GM21515 (cell line): ENCODE results near the gene SREBF1.

ENCODE experiments used
- ATAC-seq: cut with Tn5 transposase; IDR thresholded peaks from one replicate; pipeline ENCODE4 v1.9.1; 2021; ENCODE audit not compliant: unreplicated experiment

SREBF1 gene

GRCh38 chr17:17836818-17837379 lies at the start of gene SREBF1:
Gene SREBF1, minus strand, starts transcription at chr17:17836986. Its CDS starts 169 bp downstream, at chr17:17836817.
- ATAC-seq = peak; percentile 29

- ATAC-seq = no peak
Observed at GRCh38 chr17:17886226-17886625, 49.4 kb upstream of the SREBF1 start.

- ATAC-seq = no peak
Observed at GRCh38 chr17:17884391-17885357, 47.9 kb upstream of the SREBF1 start.

GRCh38 chr17:17883801-17884200 lies 47.0 kb upstream of the SREBF1 start:
- no peak for ATAC-seq

- ATAC-seq = no peak
Observed at GRCh38 chr17:17882082-17882581, 45.3 kb upstream of the SREBF1 start.

GRCh38 chr17:17880577-17881196 lies 43.9 kb upstream of the SREBF1 start:
- ATAC-seq = no peak

GRCh38 chr17:17877529-17878358 lies 41.0 kb upstream of the SREBF1 start:
- ATAC-seq = no peak

- ATAC-seq = no peak
Observed at GRCh38 chr17:17876959-17877528, 40.3 kb upstream of the SREBF1 start.

GRCh38 chr17:17874478-17874877 lies 37.7 kb upstream of the SREBF1 start:
- ATAC-seq = no peak

- ATAC-seq = no peak
Observed at GRCh38 chr17:17873450-17873991, 36.7 kb upstream of the SREBF1 start.

GRCh38 chr17:17872547-17873345 lies 36.0 kb upstream of the SREBF1 start:
- ATAC-seq = no peak

GRCh38 chr17:17871913-17872312 lies 35.1 kb upstream of the SREBF1 start:
- ATAC-seq = no peak

- no peak for ATAC-seq
Observed at GRCh38 chr17:17870247-17870646, 33.5 kb upstream of the SREBF1 start.

- no peak for ATAC-seq
Observed at GRCh38 chr17:17868641-17869522, 32.1 kb upstream of the SREBF1 start.

- no peak for ATAC-seq
Observed at GRCh38 chr17:17866897-17867296, 30.1 kb upstream of the SREBF1 start.

GRCh38 chr17:17866425-17866824 lies 29.6 kb upstream of the SREBF1 start:
- no peak for ATAC-seq

- ATAC-seq = no peak
Observed at GRCh38 chr17:17865035-17865434, 28.2 kb upstream of the SREBF1 start.

- no peak for ATAC-seq
Observed at GRCh38 chr17:17860766-17861107, 24.0 kb upstream of the SREBF1 start.
